Measurements from ENCODE around the gene RHEB.

RHEB gene

GRCh38 chr7:151449990-151450389 lies 69.7 kb downstream of the RHEB start:
- peaks cover 4 to 13% of the 10 kb centered on the region in 2 donors for H3K4me1 Mint-ChIP-seq
- H3K27me3 Mint-ChIP-seq = peaks cover 15 to 41% of the 10 kb centered on the region in 2 donors
- DNase-seq (no peak), ATAC-seq (replicated peaks) (no peak)
- H3K4me3 Mint-ChIP-seq = no peak overlapping the region
- H3K9me3 Mint-ChIP-seq = no peaks in the 10 kb centered on the region
- H3K27ac Mint-ChIP-seq = no peak overlapping the region
- H3K36me3 Mint-ChIP-seq = no peaks in the 10 kb centered on the region

- ATAC-seq (replicated peaks) (peak; percentile 77 to 85), DNase-seq (peak; percentile 54)
- H3K36me3 Mint-ChIP-seq = no peaks in the 10 kb centered on the region
- H3K9me3 Mint-ChIP-seq = no peaks in the 10 kb centered on the region
- no peak overlapping the region for H3K27ac Mint-ChIP-seq
- H3K4me3 Mint-ChIP-seq = peak overlapping the region; percentile 71 to 81
- H3K27me3 Mint-ChIP-seq = peaks cover 15 to 41% of the 10 kb centered on the region in 2 donors
- peaks cover 4 to 21% of the 10 kb centered on the region in 2 donors for H3K4me1 Mint-ChIP-seq
Observed at GRCh38 chr7:151448261-151449252, 71.1 kb downstream of the RHEB start.

- H3K36me3 Mint-ChIP-seq = no peaks in the 10 kb centered on the region
- H3K27ac Mint-ChIP-seq = no peak overlapping the region
- DNase-seq (no peak), ATAC-seq (replicated peaks) (no peak)
- H3K4me1 Mint-ChIP-seq = peaks cover 4 to 21% of the 10 kb centered on the region in 2 donors
- H3K9me3 Mint-ChIP-seq = no peaks in the 10 kb centered on the region
- H3K4me3 Mint-ChIP-seq = peak overlapping the region; percentile 71 to 81
- H3K27me3 Mint-ChIP-seq = peaks cover 15 to 42% of the 10 kb centered on the region in 2 donors
Observed at GRCh38 chr7:151447901-151448260, 71.8 kb downstream of the RHEB start.

GRCh38 chr7:151447312-151447711 lies 72.4 kb downstream of the RHEB start:
- Mint-ChIP-seq H3K36me3 (no peaks in the 10 kb centered on the region), H3K9me3 (no peaks in the 10 kb centered on the region), H3K4me3 (no peak overlapping the region), H3K4me1 (peaks cover 6 to 21% of the 10 kb centered on the region in 2 donors), H3K27me3 (peaks cover 19 to 45% of the 10 kb centered on the region in 2 donors), H3K27ac (no peak overlapping the region)
- DNase-seq = no peak
- no peak for ATAC-seq (replicated peaks)

GRCh38 chr7:151446412-151446811 lies 73.3 kb downstream of the RHEB start:
- no peaks in the 10 kb centered on the region for H3K36me3 Mint-ChIP-seq
- H3K4me1 Mint-ChIP-seq = peaks cover 9 to 30% of the 10 kb centered on the region in 2 donors
- no peak overlapping the region for H3K27ac Mint-ChIP-seq
- no peak overlapping the region for H3K4me3 Mint-ChIP-seq
- no peak for DNase-seq
- H3K9me3 Mint-ChIP-seq = no peaks in the 10 kb centered on the region
- H3K27me3 Mint-ChIP-seq = peaks cover 26 to 36% of the 10 kb centered on the region in 2 donors
- no peak for ATAC-seq (replicated peaks)

- H3K27ac Mint-ChIP-seq = no peak overlapping the region
- no peak for DNase-seq
- H3K4me1 Mint-ChIP-seq = peaks cover 18 to 48% of the 10 kb centered on the region in 2 donors
- no peaks in the 10 kb centered on the region for H3K9me3 Mint-ChIP-seq
- peaks cover 33 to 36% of the 10 kb centered on the region in 2 donors for H3K27me3 Mint-ChIP-seq
- ATAC-seq (replicated peaks) = peak; percentile 34 to 51
- H3K4me3 Mint-ChIP-seq = no peak overlapping the region
- no peaks in the 10 kb centered on the region for H3K36me3 Mint-ChIP-seq
Observed at GRCh38 chr7:151444632-151445031, 75.1 kb downstream of the RHEB start.

- H3K27me3 Mint-ChIP-seq = peaks cover 39% of the 10 kb centered on the region in 2 donors
Observed at GRCh38 chr7:151442776-151443496, 76.8 kb downstream of the RHEB start.

GRCh38 chr7:151440799-151441445 lies 78.8 kb downstream of the RHEB start:
- peak overlapping the region; percentile 62 for H3K27ac Mint-ChIP-seq
- no peaks in the 10 kb centered on the region for H3K36me3 Mint-ChIP-seq
- DNase-seq = no peak

More at GRCh38 chr7:151442776-151443496, 76.8 kb downstream of the RHEB start:
- H3K4me1 Mint-ChIP-seq = peaks cover 16 to 45% of the 10 kb centered on the region in 2 donors
- DNase-seq (no peak), ATAC-seq (replicated peaks) (no peak)
- no peaks in the 10 kb centered on the region for H3K36me3 Mint-ChIP-seq
- H3K4me3 Mint-ChIP-seq = no peak overlapping the region
- H3K27ac Mint-ChIP-seq = peak overlapping the region; percentile 39
- H3K9me3 Mint-ChIP-seq = no peaks in the 10 kb centered on the region

GRCh38 chr7:151439855-151440798 lies 79.6 kb downstream of the RHEB start, which contains the start of gene CRYGN:
CRYGN (minus strand) TSS chr7:151440141; CDS start chr7:151439917, 224 bp downstream.
- no peaks in the 10 kb centered on the region for H3K9me3 Mint-ChIP-seq
- H3K27ac Mint-ChIP-seq = peak within 1 kb of the TSS; percentile 62
- H3K36me3 Mint-ChIP-seq = no peaks in the 10 kb centered on the region
- DNase-seq (no peak), ATAC-seq (replicated peaks) (no peak)
- H3K4me3 Mint-ChIP-seq = peak within 1 kb of the TSS; percentile 23 to 59
- peaks cover 15 to 40% of the 10 kb centered on the region in 2 donors for H3K4me1 Mint-ChIP-seq
- peaks cover 29 to 30% of the 10 kb centered on the region in 2 donors for H3K27me3 Mint-ChIP-seq

More at GRCh38 chr7:151440799-151441445, 78.8 kb downstream of the RHEB start:
- H3K4me3 Mint-ChIP-seq = peak overlapping the region in 1 of 2 donors; percentile 21
- no peaks in the 10 kb centered on the region for H3K9me3 Mint-ChIP-seq
- peaks cover 32 to 34% of the 10 kb centered on the region in 2 donors for H3K27me3 Mint-ChIP-seq
- H3K4me1 Mint-ChIP-seq = peaks cover 15 to 40% of the 10 kb centered on the region in 2 donors
- ATAC-seq (replicated peaks) = no peak

GRCh38 chr7:151438864-151439601 lies 80.7 kb downstream of the RHEB start:
- Mint-ChIP-seq H3K4me3 (no peak overlapping the region), H3K27me3 (peaks cover 29 to 30% of the 10 kb centered on the region in 2 donors), H3K27ac (no peak overlapping the region), H3K9me3 (no peaks in the 10 kb centered on the region), H3K4me1 (peaks cover 15 to 32% of the 10 kb centered on the region in 2 donors), H3K36me3 (no peaks in the 10 kb centered on the region)
- DNase-seq = no peak
- no peak for ATAC-seq (replicated peaks)

- Mint-ChIP-seq H3K27me3 (peaks cover 31 to 33% of the 10 kb centered on the region in 2 donors), H3K4me3 (no peak overlapping the region), H3K36me3 (no peaks in the 10 kb centered on the region), H3K4me1 (peaks cover 19 to 38% of the 10 kb centered on the region in 2 donors), H3K27ac (no peak overlapping the region), H3K9me3 (no peaks in the 10 kb centered on the region)
- DNase-seq (no peak), ATAC-seq (replicated peaks) (no peak)
Observed at GRCh38 chr7:151437866-151438516, 81.7 kb downstream of the RHEB start.

- peaks cover 21 to 40% of the 10 kb centered on the region in 2 donors for H3K4me1 Mint-ChIP-seq
- H3K4me3 Mint-ChIP-seq = no peak overlapping the region
- peaks cover 30 to 31% of the 10 kb centered on the region in 2 donors for H3K27me3 Mint-ChIP-seq
Observed at GRCh38 chr7:151437159-151437553, 82.5 kb downstream of the RHEB start.

More at GRCh38 chr7:151437159-151437553, 82.5 kb downstream of the RHEB start:
- no peaks in the 10 kb centered on the region for H3K36me3 Mint-ChIP-seq
- H3K27ac Mint-ChIP-seq = no peak overlapping the region
- no peaks in the 10 kb centered on the region for H3K9me3 Mint-ChIP-seq
- no peak for DNase-seq
- no peak for ATAC-seq (replicated peaks)

All from stimulated activated naive B cell treated with anti-CD40 and anti-IgM and Interleukin-4, amounts not matched to agents 10 μg/mL and 1 μg/mL and 100 μg/mL, for 72 hours (primary cell).